CD4-positive, alpha-beta T cell treated with Interleukin-4 for 4 hours (primary cell): Measurements from ENCODE around the gene AMOTL1.
A peak's percentile ranks its signal among the peaks of the same experiment; 100 is the strongest.

Source experiments
- DNase-seq: peaks from one replicate; pipeline ENCODE4 v3.0.0-alpha.2; 2020

Gene AMOTL1

DNA sequence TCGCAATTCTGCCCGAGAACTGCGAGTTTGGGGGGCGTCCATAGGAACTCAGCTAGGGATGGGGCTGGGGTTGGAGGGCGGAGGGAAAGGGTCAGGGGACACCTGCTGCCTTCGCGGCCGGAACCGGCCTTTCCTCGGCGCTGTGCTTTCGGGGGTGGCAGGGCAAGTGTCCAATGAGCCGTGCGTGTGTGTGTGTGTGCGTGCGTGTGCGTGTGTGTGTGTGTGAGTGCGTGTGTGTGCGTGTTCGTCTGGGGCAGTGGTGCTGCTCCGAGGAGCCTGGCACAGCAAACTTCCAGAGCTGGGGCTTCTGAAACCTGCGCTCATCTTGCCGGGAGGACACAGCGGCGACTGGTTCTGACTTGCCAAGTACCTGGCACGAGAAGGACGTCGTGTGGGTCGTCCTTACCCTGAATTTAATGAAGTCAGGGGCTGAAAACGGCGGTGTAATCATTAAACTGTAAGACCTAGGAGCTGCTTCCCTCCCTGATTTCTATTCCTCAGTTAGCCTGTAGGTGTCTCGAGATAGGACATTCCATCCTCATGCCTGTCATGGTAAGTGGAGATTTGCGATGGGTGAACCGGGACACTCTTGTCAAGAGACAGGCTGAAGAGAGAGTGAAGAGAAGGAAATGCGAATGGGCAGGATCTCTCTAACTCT lies 27.0 kb upstream of the AMOTL1 start:
- DNase-seq = no peak

- DNase-seq = no peak
Measured at GRCh38 chr11:94742665-94743064, 25.5 kb upstream of the AMOTL1 start.

GRCh38 chr11:94746721-94747120 lies 21.4 kb upstream of the AMOTL1 start:
- no peak for DNase-seq

DNA sequence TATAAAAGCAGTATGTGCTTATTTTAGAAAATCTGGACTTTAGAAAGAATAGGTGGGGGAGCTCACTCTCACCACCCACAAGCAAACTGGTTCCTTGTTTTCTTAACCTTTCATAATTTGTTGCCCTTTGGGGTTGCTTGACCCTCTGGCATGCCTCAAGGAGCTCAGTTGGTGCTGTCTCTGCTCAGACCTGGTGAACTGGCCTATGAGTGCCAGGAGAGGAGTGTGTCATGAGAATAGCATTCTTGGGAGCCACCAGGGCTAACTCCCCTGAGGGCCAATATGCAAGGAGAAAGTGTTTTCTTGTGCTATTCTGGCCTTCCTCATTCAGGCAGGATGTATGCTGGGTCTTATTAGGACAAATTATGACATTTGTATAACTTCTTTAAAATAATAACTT lies 21.0 kb upstream of the AMOTL1 start:
- no peak for DNase-seq

- no peak for DNase-seq
Measured at GRCh38 chr11:94747601-94748041, 20.5 kb upstream of the AMOTL1 start.

DNA sequence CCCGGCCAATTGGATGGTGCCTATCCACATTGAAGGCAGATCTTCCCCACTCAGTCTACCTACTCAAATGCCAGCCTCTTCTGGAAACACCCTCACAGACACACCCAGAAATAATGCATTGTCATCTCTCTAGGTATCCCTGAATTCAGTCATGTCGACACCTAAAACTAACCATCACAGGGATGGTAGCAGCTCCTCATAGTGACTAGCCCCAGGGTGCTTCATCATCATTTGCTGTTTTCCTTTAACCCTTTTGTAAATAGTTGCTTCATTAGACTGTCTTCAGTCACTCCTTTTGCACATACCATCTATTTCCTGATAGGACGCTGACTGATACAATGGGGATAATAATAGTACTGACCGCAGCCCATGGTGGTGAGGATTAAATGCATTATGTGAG lies 18.8 kb upstream of the AMOTL1 start:
- DNase-seq = no peak

DNA sequence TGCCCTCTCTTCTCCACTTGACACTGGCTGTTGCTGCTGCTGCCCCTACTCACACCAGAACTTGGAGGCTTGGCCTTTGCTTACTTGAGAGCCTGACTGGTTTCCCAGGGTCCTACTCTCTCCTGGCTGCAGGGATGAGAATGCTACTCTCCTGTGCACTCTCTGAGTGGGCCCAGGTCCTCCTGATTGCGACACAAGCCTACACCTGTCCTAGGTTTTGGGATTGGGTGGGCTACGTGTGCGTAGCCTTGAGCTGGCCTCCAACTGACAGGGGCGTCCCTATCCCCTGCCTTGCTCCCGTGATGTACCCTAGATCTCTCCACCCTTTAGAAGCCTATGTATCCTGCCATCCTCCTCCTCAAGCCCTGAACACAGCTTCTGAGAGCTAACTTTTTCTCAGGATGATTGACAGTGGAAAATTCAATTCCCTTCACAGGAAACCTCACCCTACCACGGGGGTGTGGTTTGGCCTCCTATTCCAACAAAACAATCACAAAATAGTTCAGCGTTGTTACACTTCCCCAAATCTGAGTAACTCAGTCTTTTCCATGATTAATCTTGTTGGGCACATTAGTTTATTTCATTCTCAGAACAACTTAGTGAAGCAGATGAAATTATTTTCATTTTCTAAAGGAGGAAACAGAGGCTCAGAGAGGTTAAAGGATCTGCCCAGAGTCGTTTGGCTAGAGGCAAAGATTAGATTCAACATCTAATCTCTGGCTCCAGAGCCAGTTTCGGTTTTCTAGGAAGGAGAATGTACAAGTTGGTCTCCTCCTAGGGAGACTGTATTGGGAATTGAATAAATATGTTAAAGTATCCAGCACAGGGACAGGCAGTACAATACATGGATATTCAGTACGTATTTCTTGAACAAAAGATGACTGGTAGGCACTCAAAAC lies 17.6 kb upstream of the AMOTL1 start:
- no peak for DNase-seq

GRCh38 chr11:94751218-94751609 lies 16.9 kb upstream of the AMOTL1 start:
- DNase-seq = no peak

- no peak for DNase-seq
Measured at GRCh38 chr11:94751786-94752185, 16.4 kb upstream of the AMOTL1 start.

DNA sequence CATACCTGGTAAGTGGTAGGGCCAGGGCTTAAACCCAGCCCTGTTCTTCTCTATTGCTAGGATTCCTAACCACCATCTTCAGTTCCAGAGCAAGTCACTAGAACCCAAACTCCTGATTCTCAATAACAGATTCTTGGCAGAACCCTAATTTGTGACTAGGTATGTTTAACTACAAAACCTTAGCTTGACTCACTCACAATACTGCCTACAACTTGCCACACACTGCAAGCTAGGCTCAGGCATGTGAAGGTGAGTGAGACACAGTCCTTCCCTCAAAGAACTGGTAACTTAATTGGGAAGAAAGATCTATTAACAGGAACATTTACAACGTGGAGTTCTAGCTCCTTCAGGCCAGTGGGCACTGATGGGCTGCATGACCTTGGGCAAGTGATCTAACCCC lies 14.5 kb upstream of the AMOTL1 start:
- no peak for DNase-seq

DNA sequence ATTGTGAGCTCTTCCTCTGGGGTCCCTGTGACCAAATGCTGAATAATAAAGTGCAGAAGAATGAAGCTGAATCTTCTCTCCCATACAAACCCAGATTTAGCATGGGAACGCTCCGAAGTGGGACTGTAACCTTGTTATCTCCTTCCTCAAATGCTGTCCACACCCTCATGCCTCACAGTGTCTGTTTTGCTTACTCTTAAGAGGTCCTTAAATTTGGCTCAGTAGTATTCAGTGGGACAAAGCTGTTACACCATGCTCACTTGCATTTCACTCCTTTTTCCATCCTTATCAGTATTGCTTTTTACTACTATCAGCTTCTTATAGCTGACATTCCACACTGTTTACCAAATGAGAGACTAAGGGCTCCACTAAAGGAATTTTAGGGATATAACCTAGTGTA lies 13.8 kb upstream of the AMOTL1 start:
- no peak for DNase-seq

- DNase-seq = no peak
Measured at GRCh38 chr11:94754819-94755218, 13.3 kb upstream of the AMOTL1 start.

- no peak for DNase-seq
Measured at GRCh38 chr11:94755494-94755893, 12.7 kb upstream of the AMOTL1 start.

DNA sequence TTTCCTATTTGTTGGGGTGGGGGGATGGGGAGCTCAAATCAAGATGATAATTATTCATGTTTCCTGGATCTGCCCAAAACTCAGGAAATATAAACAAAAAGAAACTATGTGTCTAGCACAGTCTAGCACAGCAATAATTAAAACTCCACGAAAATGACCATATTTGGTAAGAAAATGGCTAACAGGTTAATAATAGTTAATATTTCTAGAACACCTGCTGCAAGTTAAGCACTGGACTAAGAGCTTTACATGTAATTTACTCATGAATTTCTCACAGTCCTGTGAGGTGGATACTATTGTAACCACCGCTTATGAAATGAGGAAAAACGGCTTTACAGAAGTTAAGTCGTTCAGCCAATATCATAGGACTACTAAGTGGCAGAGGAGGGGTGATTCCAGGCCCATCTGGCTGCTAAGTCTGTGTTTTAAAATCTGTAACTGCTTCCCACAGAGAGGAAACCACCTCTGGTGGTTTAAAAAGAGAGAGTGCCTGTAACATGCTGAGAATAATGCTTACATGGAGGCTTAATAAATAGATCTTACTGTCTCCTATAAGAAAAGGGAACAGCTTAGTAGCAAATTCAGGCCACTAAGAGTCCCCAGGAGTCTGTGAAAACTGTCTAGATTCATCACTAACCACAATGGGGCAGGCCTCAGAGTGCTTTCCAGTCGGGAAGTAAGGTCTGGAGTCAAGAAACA lies 11.0 kb upstream of the AMOTL1 start:
- DNase-seq = no peak

DNA sequence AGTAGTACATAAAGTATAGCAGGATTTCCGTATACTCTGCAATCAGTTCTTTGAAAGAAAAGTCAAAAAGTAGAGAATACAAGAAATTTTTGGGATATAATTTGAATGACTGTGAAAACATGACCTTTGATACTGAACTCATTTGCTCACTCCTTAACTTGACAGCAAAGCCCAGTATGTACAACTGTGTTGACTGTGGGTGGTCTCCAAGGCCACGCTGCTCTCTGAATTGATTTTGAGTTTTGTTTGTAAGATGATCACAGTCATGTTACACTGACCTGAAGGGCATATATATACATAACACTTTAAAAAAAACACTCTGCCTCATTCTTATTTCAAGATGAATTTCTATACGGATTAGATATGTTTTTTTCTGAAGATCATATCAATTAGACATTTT lies 9.5 kb upstream of the AMOTL1 start:
- no peak for DNase-seq

DNA sequence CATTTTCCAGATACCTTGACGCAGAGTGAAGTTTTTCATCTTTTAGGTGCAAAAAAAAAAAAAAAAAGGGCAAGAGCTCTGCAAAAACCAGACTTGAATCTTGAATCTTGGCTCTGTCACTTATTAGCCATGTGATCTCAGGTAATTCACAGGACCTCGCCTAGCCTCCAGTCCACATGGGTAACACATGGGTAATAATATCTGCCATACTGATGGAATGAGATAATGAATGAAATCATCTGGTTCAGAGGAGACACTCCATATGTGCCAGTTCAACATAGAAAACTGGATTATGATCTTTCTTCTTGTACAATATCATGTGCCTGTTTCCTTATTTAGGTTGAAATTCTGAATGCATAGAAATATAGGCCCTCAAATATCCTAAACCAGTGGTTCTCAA lies 8.6 kb upstream of the AMOTL1 start:
- DNase-seq = no peak

DNA sequence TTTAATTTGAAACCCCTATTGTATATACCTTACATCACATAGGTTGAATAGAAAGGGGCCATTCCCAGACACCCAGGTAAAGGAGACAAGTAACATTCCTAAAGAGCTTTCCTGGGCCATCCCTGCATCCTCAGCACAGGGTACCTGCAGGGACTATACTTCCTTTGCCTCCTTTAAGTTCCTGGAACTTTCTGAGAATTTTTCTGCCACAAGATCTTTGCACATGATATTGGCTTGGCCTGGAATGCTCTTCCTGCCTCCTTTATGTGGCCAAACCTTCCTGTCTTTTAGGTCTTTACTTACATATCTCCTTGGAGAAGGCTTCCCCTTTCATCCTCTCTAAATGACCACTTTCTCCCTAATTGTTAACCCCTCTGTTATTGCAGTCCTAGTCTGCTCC lies 7.9 kb upstream of the AMOTL1 start:
- no peak for DNase-seq

- DNase-seq = peak; percentile 8
Measured at GRCh38 chr11:94762208-94762607, 5.9 kb upstream of the AMOTL1 start.

DNA sequence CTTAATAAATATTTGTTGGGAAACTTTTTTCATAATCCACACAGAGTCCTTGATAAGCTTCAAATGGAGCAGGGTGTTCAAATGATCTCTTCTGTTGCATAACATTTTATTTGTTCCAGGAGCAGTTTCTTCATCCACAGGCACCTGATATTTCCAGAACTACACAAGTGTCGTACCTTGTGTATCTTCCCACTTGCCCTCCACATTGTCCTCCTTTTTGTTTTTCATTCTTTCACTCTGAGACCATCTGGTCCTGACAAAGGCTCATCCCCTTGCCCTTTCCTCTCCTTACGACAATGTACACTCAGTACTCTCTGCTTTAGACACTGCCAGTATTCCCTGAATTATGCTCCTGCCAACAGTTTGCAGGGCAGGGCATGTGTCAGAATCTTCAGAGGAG lies 5.2 kb upstream of the AMOTL1 start:
- DNase-seq = no peak

DNA sequence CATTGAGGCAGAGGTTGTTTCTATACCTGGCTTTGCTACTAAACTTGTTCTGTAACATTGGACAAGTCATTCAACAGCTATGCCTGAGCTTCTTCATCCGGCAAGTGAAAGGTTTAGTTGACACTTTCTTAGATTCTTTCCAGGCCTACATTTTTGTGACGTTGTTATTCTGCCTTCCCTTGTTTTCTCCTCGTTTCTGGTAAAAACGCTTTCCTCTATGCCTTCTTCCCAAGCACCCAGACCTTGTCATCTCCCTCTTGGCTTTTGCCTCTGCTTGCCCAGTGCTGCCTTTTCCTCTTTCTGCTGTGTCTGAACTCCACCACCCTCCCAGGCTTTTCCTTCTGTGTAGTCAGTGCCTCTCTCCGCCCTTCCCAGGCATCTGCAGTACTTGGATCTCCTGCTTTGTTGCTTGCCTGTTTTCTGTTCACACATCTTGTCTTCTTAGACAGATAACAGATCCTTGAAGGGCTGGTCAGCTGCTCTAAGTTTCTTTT lies 1.4 kb upstream of the AMOTL1 start:
- no peak for DNase-seq

DNA sequence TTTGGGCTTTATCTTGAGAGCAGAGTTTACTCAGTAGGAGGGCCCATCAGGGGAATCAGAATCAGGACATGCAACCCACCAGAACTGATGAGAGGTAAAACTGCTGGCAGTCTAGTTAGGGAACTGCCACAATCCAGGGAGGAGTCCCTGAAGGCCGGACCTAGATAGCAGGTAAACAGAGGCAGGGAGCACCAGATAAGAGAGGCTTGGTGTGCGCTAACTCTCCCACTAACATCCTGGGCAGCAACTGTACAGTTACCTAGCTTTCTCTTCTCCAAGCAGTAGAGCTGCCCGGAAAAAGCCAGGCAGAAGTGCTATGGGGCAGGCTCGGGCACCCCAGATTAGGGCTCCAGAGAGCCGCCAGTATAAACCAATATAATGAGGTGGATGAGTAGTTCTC lies 865 bp upstream of the AMOTL1 start:
- no peak for DNase-seq

- DNase-seq = no peak
Measured at GRCh38 chr11:94768602-94769541, 716 bp downstream of the AMOTL1 start.

- no peak for DNase-seq
Measured at GRCh38 chr11:94769880-94770279, 1.7 kb downstream of the AMOTL1 start.
